ENCODE measurements around the gene PRDX1.
A peak's percentile ranks its signal among the peaks of the same experiment; 100 is the strongest.

Gene PRDX1

GRCh38 chr1:45521413-45522323 lies at the start of gene PRDX1:
TSS of gene PRDX1 (minus strand) at chr1:45521884. CDS start at chr1:45519043, 2,841 bp downstream.
- Mint-ChIP-seq H3K4me1 (peaks cover 62% of the 10 kb centered on the region), H3K27ac (peak within 1 kb of the TSS; percentile 83 to 95), H3K9me3 (no peaks in the 10 kb centered on the region), H3K27me3 (peaks cover 8% of the 10 kb centered on the region), H3K4me3 (peak within 1 kb of the TSS; percentile 93 to 99)
- peak; percentile 92 for ATAC-seq
- DNase-seq, result peak; percentile 98 to 99

GRCh38 chr1:45570631-45571030 lies 48.9 kb upstream of the PRDX1 start:
- Mint-ChIP-seq H3K4me3 (no peak overlapping the region), H3K9me3 (no peaks in the 10 kb centered on the region), H3K27me3 (no peaks in the 10 kb centered on the region), H3K4me1 (no peaks in the 10 kb centered on the region), H3K27ac (no peak overlapping the region)
- no peak for ATAC-seq
- no peak for DNase-seq

- DNase-seq, result peak; percentile 65 to 70
- peak; percentile 93 for ATAC-seq
- H3K9me3 Mint-ChIP-seq, result no peaks in the 10 kb centered on the region
- no peak overlapping the region for H3K4me3 Mint-ChIP-seq
- no peaks in the 10 kb centered on the region for H3K4me1 Mint-ChIP-seq
- no peak overlapping the region for H3K27ac Mint-ChIP-seq
- no peaks in the 10 kb centered on the region for H3K27me3 Mint-ChIP-seq
These were observed 48.4 kb upstream of the PRDX1 start for GRCh38 chr1:45569962-45570581.

- Mint-ChIP-seq H3K4me3 (no peak overlapping the region), H3K27me3 (no peaks in the 10 kb centered on the region), H3K9me3 (no peaks in the 10 kb centered on the region), H3K27ac (no peak overlapping the region), H3K4me1 (no peaks in the 10 kb centered on the region)
- no peak for ATAC-seq
- DNase-seq, result no peak
These were observed 47.9 kb upstream of the PRDX1 start for GRCh38 chr1:45569571-45569961.

- no peaks in the 10 kb centered on the region for H3K4me1 Mint-ChIP-seq
- DNase-seq, result no peak
- H3K27me3 Mint-ChIP-seq, result no peaks in the 10 kb centered on the region
- no peak overlapping the region for H3K4me3 Mint-ChIP-seq
- ATAC-seq, result no peak
- H3K9me3 Mint-ChIP-seq, result no peaks in the 10 kb centered on the region
- no peak overlapping the region for H3K27ac Mint-ChIP-seq
These were observed 46.7 kb upstream of the PRDX1 start for GRCh38 chr1:45568421-45568820.

GRCh38 chr1:45567911-45568310 lies 46.2 kb upstream of the PRDX1 start:
- H3K4me1 Mint-ChIP-seq, result no peaks in the 10 kb centered on the region
- H3K27me3 Mint-ChIP-seq, result no peaks in the 10 kb centered on the region
- no peak overlapping the region for H3K4me3 Mint-ChIP-seq
- DNase-seq, result no peak
- ATAC-seq, result no peak
- no peaks in the 10 kb centered on the region for H3K9me3 Mint-ChIP-seq
- H3K27ac Mint-ChIP-seq, result peak overlapping the region in 1 of 2 donors; percentile 34

GRCh38 chr1:45566722-45567121 lies 45.0 kb upstream of the PRDX1 start:
- H3K4me1 Mint-ChIP-seq, result peaks cover 4% of the 10 kb centered on the region
- DNase-seq, result no peak
- peak overlapping the region in 1 of 2 donors; percentile 62 for H3K27ac Mint-ChIP-seq
- ATAC-seq, result no peak
- H3K9me3 Mint-ChIP-seq, result no peaks in the 10 kb centered on the region
- no peak overlapping the region for H3K4me3 Mint-ChIP-seq
- no peaks in the 10 kb centered on the region for H3K27me3 Mint-ChIP-seq

- ATAC-seq, result no peak
- H3K4me3 Mint-ChIP-seq, result no peak overlapping the region
These were observed 42.2 kb upstream of the PRDX1 start for GRCh38 chr1:45563843-45564242.

GRCh38 chr1:45557422-45557944 lies 35.8 kb upstream of the PRDX1 start:
- H3K4me3 Mint-ChIP-seq, result no peak overlapping the region
- DNase-seq, result no peak
- ATAC-seq, result no peak
- H3K9me3 Mint-ChIP-seq, result no peaks in the 10 kb centered on the region
- H3K27me3 Mint-ChIP-seq, result no peaks in the 10 kb centered on the region
- H3K27ac Mint-ChIP-seq, result peak overlapping the region in 1 of 2 donors; percentile 87
- H3K4me1 Mint-ChIP-seq, result peaks cover 39% of the 10 kb centered on the region

More at GRCh38 chr1:45563843-45564242, 42.2 kb upstream of the PRDX1 start:
- H3K27me3 Mint-ChIP-seq, result no peaks in the 10 kb centered on the region
- peaks cover 13% of the 10 kb centered on the region for H3K4me1 Mint-ChIP-seq
- DNase-seq, result no peak
- H3K27ac Mint-ChIP-seq, result no peak overlapping the region
- no peaks in the 10 kb centered on the region for H3K9me3 Mint-ChIP-seq

- DNase-seq (no peak), ATAC-seq (no peak)
- Mint-ChIP-seq H3K9me3 (no peaks in the 10 kb centered on the region), H3K27me3 (no peaks in the 10 kb centered on the region), H3K27ac (no peak overlapping the region), H3K4me1 (peaks cover 36% of the 10 kb centered on the region), H3K4me3 (no peak overlapping the region)
These were observed 32.5 kb upstream of the PRDX1 start for GRCh38 chr1:45554198-45554597.

GRCh38 chr1:45552331-45552730 lies 30.6 kb upstream of the PRDX1 start:
- DNase-seq, result no peak
- H3K27ac Mint-ChIP-seq, result peak overlapping the region in 1 of 2 donors; percentile 11
- H3K4me3 Mint-ChIP-seq, result peak overlapping the region; percentile 25 to 46
- H3K4me1 Mint-ChIP-seq, result peaks cover 32% of the 10 kb centered on the region
- H3K9me3 Mint-ChIP-seq, result no peaks in the 10 kb centered on the region
- no peak for ATAC-seq
- H3K27me3 Mint-ChIP-seq, result no peaks in the 10 kb centered on the region

GRCh38 chr1:45551684-45552083 lies 30.0 kb upstream of the PRDX1 start:
- DNase-seq (no peak), ATAC-seq (no peak)
- Mint-ChIP-seq H3K9me3 (no peaks in the 10 kb centered on the region), H3K27ac (peak overlapping the region in 1 of 2 donors; percentile 81), H3K27me3 (no peaks in the 10 kb centered on the region), H3K4me1 (peaks cover 29% of the 10 kb centered on the region), H3K4me3 (peak overlapping the region; percentile 95)

GRCh38 chr1:45550401-45551351 lies 29.0 kb upstream of the PRDX1 start, which contains the start of gene AKR1A1:
TSS of gene AKR1A1 (plus strand) at chr1:45550826. CDS start at chr1:45561795, 10,969 bp downstream.
- no peaks in the 10 kb centered on the region for H3K27me3 Mint-ChIP-seq

GRCh38 chr1:45545553-45546310 lies 24.0 kb upstream of the PRDX1 start:
- DNase-seq (no peak), ATAC-seq (no peak)
- Mint-ChIP-seq H3K4me1 (peaks cover 42% of the 10 kb centered on the region), H3K27me3 (peaks cover 4% of the 10 kb centered on the region), H3K27ac (no peak overlapping the region), H3K9me3 (no peaks in the 10 kb centered on the region), H3K4me3 (peak overlapping the region in 1 of 2 donors; percentile 59)

More at GRCh38 chr1:45550401-45551351, 29.0 kb upstream of the PRDX1 start, which contains the start of gene AKR1A1:
- H3K4me1 Mint-ChIP-seq, result peaks cover 26% of the 10 kb centered on the region
- ATAC-seq (peak; percentile 98), DNase-seq (peak; percentile 89 to 90)
- peak within 1 kb of the TSS; percentile 94 to 97 for H3K27ac Mint-ChIP-seq
- H3K9me3 Mint-ChIP-seq, result no peaks in the 10 kb centered on the region
- peak within 1 kb of the TSS; percentile 95 for H3K4me3 Mint-ChIP-seq
